AG04450 (cell line): ENCODE results near the gene CPE. TPM values are rescaled to one million over a fixed set of nuclear protein-coding genes. Genes with fewer than 3 reads are reported as not detected.

Experiments
- CTCF ChIA-PET: fragments of 300-600, 350-600 bp; formaldehyde crosslinking; extraction: SDS; loops from one replicate; lab custom pipeline; 2022; ENCODE audit warnings: antibody characterized with exemption, inconsistent platforms; lab: Charles Lee
- POLR2A ChIA-PET: fragments of 350-600 bp; formaldehyde crosslinking; extraction: SDS; loops from one replicate; lab custom pipeline; 2021; ENCODE audit warnings: antibody characterized with exemption, inconsistent platforms; lab: Yijun Ruan, JAX
- DNase-seq: peaks from one replicate; pipeline ENCODE4 v3.0.0-alpha.2; 2011; ENCODE audit warnings: low read depth, low spot score
- H3K27ac ChIP-seq: one replicate; pipeline ENCODE4 v1.5.1; 2012; ENCODE audit warnings: low read depth, low read length, control low read depth
- H3K27me3 ChIP-seq: one replicate; pipeline ENCODE4 v1.6.0; 2012; ENCODE audit warnings: low read length; ENCODE audit not compliant: control insufficient read depth, insufficient read depth
- H3K4me3 ChIP-seq: 2 replicates; pipeline ENCODE4 v1.5.1; 2011; ENCODE audit warnings: mild to moderate bottlenecking, low read depth, low read length, control low read depth
- H3K9me3 ChIP-seq: 2 replicates; pipeline ENCODE4 v1.5.1; 2012; ENCODE audit warnings: low read length; ENCODE audit not compliant: control insufficient read depth, insufficient read depth
- polyA minus RNA-seq: library from RNA; depleted of rRNA, polyadenylated mRNA; stranded (reverse); fragments of >200 nt; gene quantifications from 2 replicates; pipeline ENCODE4 v1.2.3, GENCODE V29; 2011; rRNA and poly(A)+ RNA removed
- polyA plus RNA-seq: library from polyadenylated mRNA; depleted of rRNA; stranded (reverse); fragments of >200 nt; gene quantifications from 2 replicates; pipeline ENCODE4 v1.2.3, GENCODE V29; 2011; rRNA removed
- TF ChIP-seq, protein P1 (sequence below): IDR thresholded peaks from 2 replicates; pipeline ENCODE4 v1.5.1; 2011; ENCODE audit warnings: low read depth, low read length, control low read depth, inconsistent platforms

The CPE gene
- polyA plus RNA-seq: 8.0 and 11.8 TPM in 2 replicates
- polyA minus RNA-seq: 1.7 and 3.0 TPM in 2 replicates

DNA sequence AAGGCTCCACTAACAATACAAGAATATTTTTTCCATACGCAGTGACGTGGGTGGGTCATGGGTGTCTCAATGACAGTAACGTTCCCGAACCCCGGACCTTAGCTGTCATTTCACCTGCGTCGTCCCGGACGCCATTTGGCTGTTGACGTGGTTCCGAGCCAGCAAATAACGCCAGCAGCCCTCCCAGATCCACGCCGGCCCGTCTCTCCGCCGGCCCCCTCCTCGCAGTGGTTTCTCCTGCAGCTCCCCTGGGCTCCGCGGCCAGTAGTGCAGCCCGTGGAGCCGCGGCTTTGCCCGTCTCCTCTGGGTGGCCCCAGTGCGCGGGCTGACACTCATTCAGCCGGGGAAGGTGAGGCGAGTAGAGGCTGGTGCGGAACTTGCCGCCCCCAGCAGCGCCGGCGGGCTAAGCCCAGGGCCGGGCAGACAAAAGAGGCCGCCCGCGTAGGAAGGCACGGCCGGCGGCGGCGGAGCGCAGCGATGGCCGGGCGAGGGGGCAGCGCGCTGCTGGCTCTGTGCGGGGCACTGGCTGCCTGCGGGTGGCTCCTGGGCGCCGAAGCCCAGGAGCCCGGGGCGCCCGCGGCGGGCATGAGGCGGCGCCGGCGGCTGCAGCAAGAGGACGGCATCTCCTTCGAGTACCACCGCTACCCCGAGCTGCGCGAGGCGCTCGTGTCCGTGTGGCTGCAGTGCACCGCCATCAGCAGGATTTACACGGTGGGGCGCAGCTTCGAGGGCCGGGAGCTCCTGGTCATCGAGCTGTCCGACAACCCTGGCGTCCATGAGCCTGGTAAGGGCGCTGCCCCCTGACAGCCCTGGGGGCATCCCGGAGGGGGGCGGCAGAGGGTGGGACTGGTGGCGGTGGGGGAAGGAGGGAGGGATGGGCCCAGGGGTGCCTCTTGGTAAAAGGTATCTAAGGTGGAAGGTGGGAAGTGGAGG is at the start of gene CPE:
TSS of gene CPE (plus strand) at position 264 of the 933 bp plus-strand sequence. CDS start at position 478, 214 bp downstream.
- DNase-seq: no peak
- POLR2A ChIA-PET: no interaction called here
- CTCF ChIA-PET: interaction anchor here (0.6 to 1.6 kb wide), 5 partner anchors 51 to 248 kb away, joined by 3 to 8 read pairs (median 3); partner anchors contain the start of gene MSMO1

DNA sequence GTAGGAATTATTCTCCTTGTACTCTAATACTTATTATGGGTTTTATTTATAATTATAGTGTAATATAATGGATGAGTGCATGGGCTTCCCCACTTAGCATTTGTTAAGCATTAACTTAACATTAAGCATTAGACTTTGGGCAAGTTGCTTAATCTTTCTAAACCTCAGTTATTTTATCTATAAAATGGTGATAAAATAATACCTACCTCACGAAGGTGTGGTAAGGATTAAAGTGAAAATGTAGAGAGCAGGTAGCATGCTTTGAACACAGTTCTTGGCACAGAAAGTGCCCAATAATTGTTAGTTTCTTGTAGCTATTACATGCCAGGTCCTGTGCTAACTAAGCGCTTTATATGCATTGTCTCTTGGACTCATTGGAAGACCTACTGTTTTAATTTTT is 48.7 kb upstream of the CPE start:
- CTCF ChIA-PET: interaction anchor here (0.6 kb wide), 1 partner anchor 233 kb away, joined by 3 read pairs; no protein-coding TSS in a partner anchor
- Histone ChIP-seq H3K9me3 (peaks cover 5% of the 10 kb centered on the region), H3K4me3 (no peak overlapping the region), H3K27me3 (no peaks in the 10 kb centered on the region), H3K27ac (no peak overlapping the region)
- TF ChIP-seq, protein P1, sequence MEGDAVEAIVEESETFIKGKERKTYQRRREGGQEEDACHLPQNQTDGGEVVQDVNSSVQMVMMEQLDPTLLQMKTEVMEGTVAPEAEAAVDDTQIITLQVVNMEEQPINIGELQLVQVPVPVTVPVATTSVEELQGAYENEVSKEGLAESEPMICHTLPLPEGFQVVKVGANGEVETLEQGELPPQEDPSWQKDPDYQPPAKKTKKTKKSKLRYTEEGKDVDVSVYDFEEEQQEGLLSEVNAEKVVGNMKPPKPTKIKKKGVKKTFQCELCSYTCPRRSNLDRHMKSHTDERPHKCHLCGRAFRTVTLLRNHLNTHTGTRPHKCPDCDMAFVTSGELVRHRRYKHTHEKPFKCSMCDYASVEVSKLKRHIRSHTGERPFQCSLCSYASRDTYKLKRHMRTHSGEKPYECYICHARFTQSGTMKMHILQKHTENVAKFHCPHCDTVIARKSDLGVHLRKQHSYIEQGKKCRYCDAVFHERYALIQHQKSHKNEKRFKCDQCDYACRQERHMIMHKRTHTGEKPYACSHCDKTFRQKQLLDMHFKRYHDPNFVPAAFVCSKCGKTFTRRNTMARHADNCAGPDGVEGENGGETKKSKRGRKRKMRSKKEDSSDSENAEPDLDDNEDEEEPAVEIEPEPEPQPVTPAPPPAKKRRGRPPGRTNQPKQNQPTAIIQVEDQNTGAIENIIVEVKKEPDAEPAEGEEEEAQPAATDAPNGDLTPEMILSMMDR: no peak
- DNase-seq: no peak
- POLR2A ChIA-PET: no interaction called here

More for the DNA sequence above, at the start of gene CPE:
- peaks cover 8% of the 10 kb centered on the region for H3K27me3 ChIP-seq
- no peaks in the 10 kb centered on the region for H3K9me3 ChIP-seq
- H3K4me3 ChIP-seq: peak within 1 kb of the TSS; percentile 58
- TF ChIP-seq, protein P1: peak; percentile 47
- no peak within 1 kb of the TSS for H3K27ac ChIP-seq

DNA sequence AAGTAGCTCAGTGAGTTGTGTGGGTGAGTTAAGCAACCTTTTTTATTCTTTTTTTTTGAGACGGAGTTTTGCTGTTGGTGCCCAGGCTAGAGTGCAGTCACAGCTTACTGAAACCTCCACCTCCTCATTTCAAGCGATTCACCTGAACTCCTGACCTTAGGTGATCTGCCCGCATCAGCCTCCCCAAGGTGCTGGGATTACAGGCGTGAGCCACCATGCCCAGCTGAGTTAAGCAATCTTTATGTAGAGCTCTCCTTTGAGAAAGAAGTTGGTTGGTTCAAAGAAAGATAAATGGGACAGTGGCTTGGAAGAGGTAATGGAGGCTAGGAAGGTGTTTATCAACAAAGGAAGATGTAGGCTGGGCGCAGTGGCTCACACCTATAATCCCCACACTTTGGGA is 48.1 kb upstream of the CPE start:
- Histone ChIP-seq H3K4me3 (no peak overlapping the region), H3K27me3 (no peaks in the 10 kb centered on the region), H3K27ac (no peak overlapping the region), H3K9me3 (peaks cover 3% of the 10 kb centered on the region)
- no peak for DNase-seq
- ChIA-PET CTCF (no interaction called here), POLR2A (no interaction called here)
- TF ChIP-seq, protein P1: no peak

DNA sequence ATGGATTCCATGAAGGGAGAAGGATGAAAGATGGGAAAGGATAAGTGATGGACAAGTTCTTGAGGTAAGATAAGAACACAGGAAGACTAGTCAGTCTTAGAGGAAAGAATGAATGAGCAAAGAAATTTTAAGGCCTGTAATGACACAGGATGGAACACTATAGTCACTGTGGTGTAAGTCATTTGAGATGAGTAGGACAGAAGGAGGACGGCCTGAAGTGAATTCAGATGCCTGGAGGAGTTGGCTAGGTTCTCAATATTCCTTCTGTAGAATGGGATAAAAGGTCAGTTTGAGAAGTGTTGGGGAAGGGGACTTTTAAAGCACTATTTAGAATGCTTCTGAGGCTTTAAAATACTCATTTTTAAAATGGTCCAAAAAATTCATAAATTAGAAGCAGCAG is 47.4 kb upstream of the CPE start:
- no peak for DNase-seq
- ChIA-PET CTCF (interaction anchor here (0.7 to 0.8 kb wide), 2 partner anchors 108 to 218 kb away, joined by 3 to 4 read pairs; no protein-coding TSS in a partner anchor), POLR2A (no interaction called here)
- Histone ChIP-seq H3K27ac (no peak overlapping the region), H3K9me3 (peaks cover 3% of the 10 kb centered on the region; the same call in 1 of the 2 replicates), H3K4me3 (no peak overlapping the region), H3K27me3 (no peaks in the 10 kb centered on the region)
- TF ChIP-seq, protein P1: no peak
